Hepatic stellate cell (primary cell): Measurements from ENCODE around the gene CD24.

Experiments used
- DNase-seq: peaks from one replicate; pipeline ENCODE4 v3.0.0; 2011; ENCODE audit warnings: low spot score

Gene CD24

GRCh38 chr6:106967936-106968555, 6.5 kb downstream of the CD24 start:
- DNase-seq = no peak

- DNase-seq = no peak
Measured at GRCh38 chr6:106966671-106967640, 7.6 kb downstream of the CD24 start.

- no peak for DNase-seq
Measured at GRCh38 chr6:106966229-106966628, 8.3 kb downstream of the CD24 start.

GRCh38 chr6:106964954-106965353, 9.6 kb downstream of the CD24 start:
- DNase-seq = no peak

- DNase-seq = no peak
Measured at GRCh38 chr6:106964099-106964498, 10.4 kb downstream of the CD24 start.

- DNase-seq = no peak
Measured at GRCh38 chr6:106963544-106963943, 11.0 kb downstream of the CD24 start.

- DNase-seq = no peak
Measured at GRCh38 chr6:106961801-106962200, 12.7 kb downstream of the CD24 start.

- DNase-seq = no peak
Measured at GRCh38 chr6:106961136-106961535, 13.4 kb downstream of the CD24 start.

GRCh38 chr6:106959985-106960384, 14.5 kb downstream of the CD24 start:
- no peak for DNase-seq

- no peak for DNase-seq
Measured at GRCh38 chr6:106939848-106940247, 34.7 kb downstream of the CD24 start.

GRCh38 chr6:106939208-106939607, 35.3 kb downstream of the CD24 start:
- DNase-seq = no peak

GRCh38 chr6:106927531-106928398, 46.8 kb downstream of the CD24 start:
- DNase-seq = no peak

GRCh38 chr6:106925948-106926347, 48.6 kb downstream of the CD24 start:
- DNase-seq = no peak

GRCh38 chr6:106924694-106925523, 49.6 kb downstream of the CD24 start:
- DNase-seq = no peak

GRCh38 chr6:106922626-106923025, 51.9 kb downstream of the CD24 start:
- DNase-seq = no peak
